HG02852 (cell line): ENCODE data around the gene TRIM17.
"Not testable (repeated sequence)": the region's sequence is repeated elsewhere in the genome, so short reads cannot be mapped to it uniquely, and the experiment has no call there.

Experiments
- ATAC-seq: cut with Tn5 transposase; IDR thresholded peaks from one replicate; pipeline ENCODE4 v1.9.1; 2021; ENCODE audit warnings: mild to moderate bottlenecking, moderate library complexity; ENCODE audit not compliant: unreplicated experiment

TRIM17 gene

DNA sequence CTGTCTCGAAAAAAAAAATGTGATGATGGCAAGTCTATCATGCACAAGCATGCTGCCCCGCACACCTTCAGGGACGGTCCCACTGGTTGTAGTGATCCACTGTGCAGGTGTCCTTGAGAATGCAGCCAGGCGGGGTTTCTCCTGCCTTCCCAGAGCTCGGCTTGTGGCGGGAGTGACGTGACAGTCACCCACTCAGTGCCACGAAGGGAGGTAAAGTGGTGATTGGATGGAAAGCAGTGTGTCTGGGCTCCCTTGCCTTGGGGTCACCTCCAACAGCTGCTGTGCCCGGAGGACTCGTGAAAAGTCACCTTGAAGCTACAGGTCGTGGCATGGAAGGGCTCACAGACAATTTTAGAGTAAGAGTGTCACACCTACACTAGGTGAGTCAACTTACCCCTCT, 33.5 kb upstream of the TRIM17 start:
- ATAC-seq = no peak

GRCh38 chr1:228448372-228448771, 31.7 kb upstream of the TRIM17 start:
- no peak for ATAC-seq

GRCh38 chr1:228446852-228447251, 30.2 kb upstream of the TRIM17 start:
- no peak for ATAC-seq

- peak; percentile 80 for ATAC-seq
Measured at GRCh38 chr1:228445843-228446650, 29.4 kb upstream of the TRIM17 start.

- no peak for ATAC-seq
Measured at GRCh38 chr1:228445490-228445842, 28.8 kb upstream of the TRIM17 start.

GRCh38 chr1:228443395-228443794, 26.7 kb upstream of the TRIM17 start:
- ATAC-seq = no peak

DNA sequence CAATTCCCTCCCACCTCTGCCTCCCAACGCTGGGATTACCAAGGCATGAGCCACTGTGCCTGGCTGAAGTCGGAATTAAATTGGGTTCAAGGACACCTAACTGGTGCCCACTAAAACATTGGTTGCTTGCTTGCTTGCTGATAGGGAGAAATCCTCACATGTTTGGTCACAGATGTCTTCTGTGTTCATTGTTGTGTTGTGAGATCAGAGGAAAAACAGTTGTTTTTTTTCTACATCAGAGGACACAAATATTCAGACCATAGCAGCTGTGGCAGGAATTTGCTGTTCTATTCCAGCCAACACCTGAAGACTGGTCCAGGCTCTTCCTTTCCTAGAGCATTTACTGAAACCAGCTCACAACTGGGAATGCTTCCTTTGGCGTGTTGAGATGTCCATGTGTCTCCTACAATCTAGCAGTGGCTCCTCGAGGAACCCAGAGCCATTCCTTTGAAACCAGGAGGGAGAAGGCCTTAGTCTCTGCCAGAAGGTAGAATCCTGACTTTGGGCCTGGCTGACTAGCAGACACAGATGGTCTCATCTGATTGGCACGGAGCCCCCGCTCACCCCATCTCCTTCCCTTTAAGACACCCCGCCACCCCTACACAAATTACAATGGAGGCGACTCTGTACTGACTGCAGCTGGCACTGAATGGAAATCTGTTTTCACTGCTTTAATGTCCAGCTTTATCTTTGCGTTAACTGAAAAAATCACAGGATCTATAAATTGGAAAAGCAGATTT, 24.3 kb upstream of the TRIM17 start:
- no peak for ATAC-seq

DNA sequence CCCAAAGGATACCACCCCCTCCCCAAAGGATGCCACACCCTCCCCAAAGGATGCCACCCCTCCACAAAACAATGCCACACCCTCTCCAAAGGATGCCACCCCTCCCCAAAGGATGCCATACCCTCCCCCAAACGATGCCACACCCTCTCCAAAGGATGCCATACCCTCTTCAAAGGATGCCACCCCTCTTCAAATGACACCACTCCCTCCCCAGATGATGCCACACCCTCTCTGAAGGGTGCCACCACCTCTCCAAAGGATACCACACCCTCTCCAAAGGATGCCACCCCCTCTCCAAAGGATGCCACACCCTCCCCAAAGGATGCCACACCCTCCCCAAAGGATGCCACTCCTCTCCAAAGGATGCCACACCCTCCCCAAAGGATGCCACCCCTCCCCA, 21.6 kb upstream of the TRIM17 start:
- no peak for ATAC-seq

- no peak for ATAC-seq
Measured at GRCh38 chr1:228437424-228437962, 20.8 kb upstream of the TRIM17 start.

- ATAC-seq = no peak
Measured at GRCh38 chr1:228434689-228435088, 18.0 kb upstream of the TRIM17 start.

- ATAC-seq = not testable (repeated sequence)
Measured at GRCh38 chr1:228433337-228434053, 16.8 kb upstream of the TRIM17 start.

- no peak for ATAC-seq
Measured at GRCh38 chr1:228430243-228430642, 13.6 kb upstream of the TRIM17 start.

DNA sequence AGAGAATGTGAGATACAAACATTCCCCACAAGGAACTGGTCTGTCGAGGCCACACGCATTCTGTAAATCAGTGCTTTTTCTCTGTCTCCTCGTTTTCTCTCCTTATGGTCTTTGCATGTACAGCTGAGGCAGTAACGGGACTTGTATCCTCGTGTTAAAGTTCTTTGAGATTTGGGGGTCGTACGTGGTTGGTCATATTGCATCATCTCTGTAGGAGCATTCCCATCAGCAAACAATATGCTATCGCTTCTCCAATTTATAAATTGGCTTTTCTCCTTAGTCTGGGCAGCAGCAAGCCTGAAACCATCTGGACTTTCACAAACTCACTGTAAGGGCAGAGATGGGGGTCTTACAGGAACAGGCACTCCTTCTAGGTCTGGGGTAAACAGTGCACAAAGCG, 13.0 kb upstream of the TRIM17 start:
- ATAC-seq = no peak

- ATAC-seq = no peak
Measured at GRCh38 chr1:228429007-228429406, 12.3 kb upstream of the TRIM17 start.

- ATAC-seq = no peak
Measured at GRCh38 chr1:228428412-228428811, 11.8 kb upstream of the TRIM17 start.

DNA sequence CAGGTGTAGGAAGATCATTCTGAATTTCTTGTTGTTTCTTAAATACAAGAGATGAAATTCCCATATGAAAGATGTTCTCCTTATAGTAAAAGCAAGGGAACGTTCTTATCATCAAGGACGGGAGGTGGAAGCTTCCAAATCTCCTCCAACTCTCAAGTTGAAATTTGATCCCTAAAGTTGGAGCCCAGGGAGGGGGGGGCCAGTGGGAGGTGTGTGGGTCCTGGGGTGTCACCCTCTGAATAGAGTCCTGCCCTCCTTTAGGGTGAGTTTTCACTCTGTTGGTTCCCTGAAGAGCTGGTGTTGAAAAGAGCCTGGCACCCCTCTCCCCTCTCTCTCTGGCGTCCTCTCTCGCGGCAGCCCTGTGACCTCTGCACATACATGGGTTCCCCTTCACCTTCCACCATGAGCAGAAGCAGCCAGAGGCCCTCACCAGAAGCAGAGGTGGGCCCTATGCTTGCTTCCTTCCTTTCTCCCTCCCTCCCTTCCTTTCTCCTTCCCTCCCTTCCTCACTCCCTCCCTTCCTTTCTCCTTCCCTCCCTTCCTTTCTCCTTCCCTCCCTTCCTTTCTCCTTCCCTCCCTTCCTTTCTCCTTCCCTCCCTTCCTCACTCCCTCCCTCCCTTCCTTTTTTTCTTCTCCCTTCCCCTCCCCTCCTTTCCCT, 10.0 kb upstream of the TRIM17 start:
- ATAC-seq = no peak

DNA sequence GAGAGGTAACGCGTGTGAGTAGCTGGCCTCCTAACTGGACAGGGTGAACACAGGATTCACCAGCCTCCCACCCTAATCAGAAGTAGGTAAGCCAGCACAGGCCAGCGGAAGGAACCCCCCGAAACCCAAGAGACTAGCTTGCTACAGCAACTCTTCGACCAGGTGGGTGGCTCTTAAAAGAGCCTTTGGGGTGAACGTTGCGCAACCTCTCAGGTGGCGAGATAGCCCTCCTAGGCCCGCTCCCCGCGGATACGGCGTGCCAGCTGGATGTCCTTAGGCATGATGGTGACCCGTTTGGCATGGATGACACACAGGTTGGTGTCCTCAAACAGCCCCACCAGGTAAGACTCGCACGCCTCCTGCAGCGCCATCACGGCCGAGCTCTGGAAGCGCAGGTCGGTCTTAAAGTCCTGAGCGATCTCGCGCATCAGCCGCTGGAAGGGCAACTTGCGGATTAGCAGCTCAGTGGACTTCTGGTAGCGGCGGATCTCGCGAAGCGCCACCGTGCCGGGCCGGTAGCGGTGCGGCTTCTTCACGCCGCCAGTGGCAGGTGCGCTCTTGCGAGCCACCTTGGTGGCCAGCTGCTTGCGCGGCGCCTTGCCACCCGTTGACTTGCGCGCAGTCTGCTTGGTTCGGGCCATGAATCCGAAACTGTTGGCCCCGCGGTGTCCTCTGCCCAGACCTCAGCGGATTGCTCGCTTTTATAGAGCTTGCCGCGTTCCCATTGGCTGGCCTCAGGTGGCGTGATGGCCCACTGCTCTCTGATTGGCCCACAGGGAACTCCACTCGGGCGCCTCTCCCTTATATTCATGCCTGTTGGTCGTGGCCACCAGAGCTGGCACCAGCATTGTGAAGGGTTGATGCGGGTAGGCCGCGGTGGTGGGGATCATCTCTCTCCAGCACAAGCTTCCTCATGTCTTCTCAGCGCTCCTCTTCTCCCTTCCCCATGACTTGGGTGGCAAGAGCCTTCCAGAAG, 8.3 kb upstream of the TRIM17 start:
- no peak for ATAC-seq

- ATAC-seq = no peak
Measured at GRCh38 chr1:228423404-228424053, 6.9 kb upstream of the TRIM17 start.
